ENCODE results near the gene POLR3C. TPM values are rescaled to one million over a fixed set of nuclear protein-coding genes. Genes with fewer than 3 reads are reported as not detected.

POLR3C gene
- total and polyA plus RNA-seq, 2 of the 13 experiments (the other 11 are each of a cell fraction or from before 2014, with no cell fraction given): 15.5 to 24.3 TPM

DNA sequence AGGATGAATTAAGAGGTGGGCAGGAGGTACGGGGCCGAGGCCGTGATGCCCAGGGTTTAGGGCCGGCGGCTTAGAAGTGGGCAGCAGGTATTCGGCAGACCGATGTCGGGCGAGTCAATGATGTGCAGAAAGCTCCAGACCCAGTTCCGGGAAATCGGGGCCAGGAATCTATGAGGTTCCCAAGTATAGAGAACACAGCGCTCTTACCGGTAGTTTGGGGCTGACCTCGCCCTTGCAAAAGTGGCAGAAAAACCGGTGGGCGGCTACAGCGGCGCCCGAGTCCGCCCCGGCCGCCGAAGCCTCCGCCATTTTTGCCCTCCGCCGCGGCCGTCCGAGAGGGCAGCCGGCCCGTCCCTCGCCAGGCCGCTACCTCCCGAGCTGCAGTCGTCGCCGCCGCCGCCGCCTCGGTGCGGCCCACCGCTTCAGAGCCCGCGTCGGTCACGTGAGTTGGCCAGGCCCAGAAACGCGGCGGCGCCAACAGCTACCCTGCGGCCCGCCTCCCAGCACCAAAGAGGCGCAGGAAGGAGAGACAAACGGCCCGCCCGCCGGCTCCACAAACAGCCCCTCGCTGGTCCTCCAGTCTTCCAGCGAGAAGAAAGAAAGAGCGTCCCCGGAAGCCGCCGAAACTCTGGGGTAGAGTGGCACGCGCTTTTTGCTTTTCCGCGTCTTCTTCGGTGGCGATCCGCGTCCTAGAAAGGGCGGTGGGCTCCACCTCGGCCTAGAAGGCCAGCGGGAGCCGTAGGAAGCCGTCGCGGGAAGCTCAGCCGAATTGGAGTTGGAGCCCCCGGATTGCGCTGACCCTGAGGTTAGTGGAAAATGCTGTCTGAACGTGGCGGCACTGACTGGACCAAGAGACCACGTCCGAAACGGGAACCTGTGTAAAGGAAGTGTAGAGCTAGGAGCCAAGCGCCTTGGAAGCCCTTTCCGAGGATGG, at the start of gene POLR3C, which contains the start of gene RNF115 (continued):
- TF ChIP-seq ZC3H13 (CRISPR knock-in tag; IDR thresholded peaks at IDR 0.05): peak; percentile 53; the same call in 1 of the 2 replicates

DNA sequence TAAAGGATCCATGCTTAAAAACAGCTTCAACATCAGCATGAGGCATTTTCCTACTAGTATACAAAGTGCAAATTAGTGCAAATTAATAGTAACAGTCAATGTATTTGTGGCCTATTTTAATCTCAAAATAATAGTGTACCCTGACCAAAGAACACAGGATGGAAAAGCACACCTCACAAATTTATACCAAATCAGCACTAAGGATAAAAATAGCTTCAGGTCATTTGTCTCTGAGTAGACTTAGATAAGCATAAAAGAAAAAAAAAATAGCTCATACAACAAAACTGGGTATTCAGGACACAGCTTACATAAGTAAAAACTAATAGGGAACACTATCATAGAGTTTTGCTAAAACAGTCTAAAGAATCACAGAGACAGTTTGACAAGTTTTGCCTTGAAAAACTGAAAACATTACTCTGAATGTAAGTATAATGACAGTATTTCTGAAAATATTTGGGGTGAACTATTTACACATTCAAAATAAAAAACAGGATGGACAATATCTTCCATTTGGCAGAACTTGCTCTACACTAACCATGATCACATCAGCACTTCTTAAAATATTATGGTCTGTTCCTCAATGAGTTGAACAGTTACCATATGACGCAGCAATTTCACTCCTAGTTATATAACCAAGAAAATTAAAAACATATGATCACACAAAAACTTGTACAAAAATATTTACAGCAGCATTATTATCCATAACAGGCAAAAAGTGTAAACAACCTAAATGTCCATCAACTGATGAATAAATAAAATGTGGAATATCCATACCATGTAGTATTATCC, 46.4 kb upstream of the POLR3C start:
- in situ Hi-C loops (cut with HindIII; ENCODE audit: extremely low pct_ligation_motif_present, low pct_unique_long_range_greater_than_20kb): no loop called here
- no TSS peak for BruUV-seq (replicated peaks)
- CTCF ChIA-PET (ENCODE audit: low intra/inter-chr PET ratio, low total read pairs): no interaction called here

More for the DNA sequence above, 46.4 kb upstream of the POLR3C start:
- no peaks in the 10 kb centered on the region for H4K20me1 ChIP-seq (ENCODE audit: insufficient read depth, low read length)
- no peaks in the 10 kb centered on the region for H3K9me3 ChIP-seq (ENCODE audit: low read length)
- FAIRE-seq (no peak), DNase-seq (ENCODE audit: low spot score) (no peak), ATAC-seq (no peak)
- no peaks in the 10 kb centered on the region; a peak in 1 of 5 replicates for H3K27me3 ChIP-seq (ENCODE audit: control insufficient read depth in 1 of 2, insufficient read depth in 2 of 2, low read length in 2 of 2)
- no peak overlapping the region for H3K4me2 ChIP-seq (ENCODE audit: low read depth, low read length)
- H3K4me1 ChIP-seq (ENCODE audit: insufficient read depth, low read length): peaks cover 15% of the 10 kb centered on the region
- H3K27ac ChIP-seq (ENCODE audit: extremely low read length, insufficient read depth, low read length): no peak overlapping the region
- H3K4me3 ChIP-seq (replicated peaks in 1 of 3; ENCODE audit: insufficient read depth in 1 of 3, low read depth in 2 of 3, low read length in 3 of 3): no peak overlapping the region
- TF ChIP-seq FOXM1 (CRISPR knock-in tag; IDR thresholded peaks at IDR 0.05) (no peak), DMAP1 (CRISPR knock-in tag; IDR thresholded peaks at IDR 0.05) (no peak), ZNF33A (CRISPR knock-in tag; IDR thresholded peaks at IDR 0.05; ENCODE audit: borderline replicate concordance) (no peak), KAT2B (IDR thresholded peaks at IDR 0.05; ENCODE audit: borderline replicate concordance, low read depth, low read length) (no peak)
- TF ChIP-seq, protein P1, sequence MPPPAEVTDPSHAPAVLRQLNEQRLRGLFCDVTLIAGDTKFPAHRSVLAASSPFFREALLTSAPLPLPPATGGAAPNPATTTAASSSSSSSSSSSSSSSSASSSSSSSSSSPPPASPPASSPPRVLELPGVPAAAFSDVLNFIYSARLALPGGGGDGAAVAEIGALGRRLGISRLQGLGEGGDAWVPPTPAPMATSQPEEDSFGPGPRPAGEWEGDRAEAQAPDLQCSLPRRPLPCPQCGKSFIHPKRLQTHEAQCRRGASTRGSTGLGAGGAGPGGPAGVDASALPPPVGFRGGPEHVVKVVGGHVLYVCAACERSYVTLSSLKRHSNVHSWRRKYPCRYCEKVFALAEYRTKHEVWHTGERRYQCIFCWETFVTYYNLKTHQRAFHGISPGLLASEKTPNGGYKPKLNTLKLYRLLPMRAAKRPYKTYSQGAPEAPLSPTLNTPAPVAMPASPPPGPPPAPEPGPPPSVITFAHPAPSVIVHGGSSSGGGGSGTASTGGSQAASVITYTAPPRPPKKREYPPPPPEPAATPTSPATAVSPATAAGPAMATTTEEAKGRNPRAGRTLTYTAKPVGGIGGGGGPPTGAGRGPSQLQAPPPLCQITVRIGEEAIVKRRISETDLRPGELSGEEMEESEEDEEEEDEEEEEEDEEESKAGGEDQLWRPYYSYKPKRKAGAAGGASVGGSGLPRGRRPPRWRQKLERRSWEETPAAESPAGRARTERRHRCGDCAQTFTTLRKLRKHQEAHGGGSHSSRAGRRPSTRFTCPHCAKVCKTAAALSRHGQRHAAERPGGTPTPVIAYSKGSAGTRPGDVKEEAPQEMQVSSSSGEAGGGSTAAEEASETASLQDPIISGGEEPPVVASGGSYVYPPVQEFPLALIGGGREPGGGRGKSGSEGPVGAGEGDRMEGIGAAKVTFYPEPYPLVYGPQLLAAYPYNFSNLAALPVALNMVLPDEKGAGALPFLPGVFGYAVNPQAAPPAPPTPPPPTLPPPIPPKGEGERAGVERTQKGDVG (CRISPR knock-in tag; IDR thresholded peaks at IDR 0.05; ENCODE audit: borderline replicate concordance): no peak
- WGBS (ENCODE audit: low lambda C conversion rate): 100% methylated on average over 1 of the region's 1 CpG
- POLR2A ChIA-PET: no interaction called here
- peaks cover 0 to 3% of the 10 kb centered on the region in 2 experiments; a peak in 2 of 5 replicates for H3K36me3 ChIP-seq (replicated peaks in 1 of 2; ENCODE audit: control insufficient read depth in 1 of 2, insufficient read depth in 2 of 2, low read length in 2 of 2)
- H2AFZ ChIP-seq (ENCODE audit: low read length): no peak overlapping the region
- H3K9ac ChIP-seq (ENCODE audit: insufficient read depth, low read depth, low read length): no peak overlapping the region
- H3K79me2 ChIP-seq (ENCODE audit: insufficient read depth, low read length): no peaks in the 10 kb centered on the region
- intact Hi-C loops (cut with micrococcal nuclease; ENCODE audit: unreplicated experiment): no loop called here
